T47D (cell line): ENCODE data around the gene F10.

Experiments
- DNase-seq, 2 experiments: peaks; one replicate each; pipeline versions ENCODE4 v3.0.0 to v3.0.0-alpha.2; 2011 to 2012; ENCODE audit warnings: low read depth in 1 of 2, low spot score in 1 of 2
- JUND ChIP-seq: IDR thresholded peaks from 2 replicates; pipeline ENCODE4 v1.6.1; 2012; ENCODE audit warnings: low read depth
- in situ Hi-C: cut with HindIII; loops from 2 replicates; pipeline ENCODE4 v1.10.0; 2016; ENCODE audit warnings: low sequenced_read_pairs, low pct_unique_long_range_greater_than_20kb

The F10 gene

DNA sequence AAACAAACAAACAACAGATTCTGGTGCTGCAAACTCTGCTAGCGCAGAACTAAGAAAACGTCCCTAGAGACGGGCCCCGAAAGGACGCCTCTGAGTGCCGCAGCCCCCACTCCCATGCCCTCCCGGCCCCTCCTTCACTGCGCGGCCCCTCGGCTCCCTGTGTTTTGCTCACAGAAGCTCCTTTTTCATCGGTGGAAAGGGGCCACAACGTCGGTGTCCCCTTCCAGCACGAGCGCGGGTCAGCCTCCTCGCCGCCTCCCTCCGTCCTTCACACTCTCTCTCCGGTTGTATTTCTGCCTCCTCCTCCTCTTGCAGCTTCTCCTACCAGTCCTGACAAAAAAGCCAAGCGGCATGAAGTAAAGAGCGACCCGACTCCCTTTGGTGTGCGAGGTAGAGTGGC is 31.8 kb upstream of the F10 start:
- TF ChIP-seq JUND = no peak
- in situ Hi-C loops = no loop called here
- DNase-seq = no peak

DNA sequence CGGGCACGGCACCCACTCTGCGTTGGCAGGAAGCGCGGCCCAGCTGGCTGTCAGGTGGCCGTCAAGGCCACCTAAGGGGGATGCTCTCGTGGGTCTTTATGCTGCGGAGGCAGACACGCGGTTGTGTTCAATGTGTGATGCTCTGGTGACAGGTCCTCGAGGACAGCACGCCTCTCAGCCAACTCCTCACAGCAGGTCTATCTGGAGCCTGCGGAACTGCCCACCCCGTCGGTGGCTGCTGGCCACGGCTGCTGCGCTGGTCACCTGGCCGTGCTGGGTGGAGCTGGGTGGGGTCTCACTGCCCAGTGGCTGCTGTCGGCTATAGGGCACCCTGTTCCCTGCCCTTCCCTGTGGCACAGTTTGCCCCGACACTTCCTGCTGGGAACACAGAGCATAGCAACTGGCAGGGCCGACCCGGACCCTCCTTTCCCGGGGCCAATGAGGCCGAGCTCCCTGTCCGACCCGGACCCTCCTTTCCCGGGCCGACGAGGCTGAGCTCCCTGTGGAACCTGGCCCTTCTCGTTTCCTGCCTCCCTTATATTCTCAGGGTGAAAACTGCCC is 31.3 kb upstream of the F10 start:
- in situ Hi-C loops = no loop called here

DNA sequence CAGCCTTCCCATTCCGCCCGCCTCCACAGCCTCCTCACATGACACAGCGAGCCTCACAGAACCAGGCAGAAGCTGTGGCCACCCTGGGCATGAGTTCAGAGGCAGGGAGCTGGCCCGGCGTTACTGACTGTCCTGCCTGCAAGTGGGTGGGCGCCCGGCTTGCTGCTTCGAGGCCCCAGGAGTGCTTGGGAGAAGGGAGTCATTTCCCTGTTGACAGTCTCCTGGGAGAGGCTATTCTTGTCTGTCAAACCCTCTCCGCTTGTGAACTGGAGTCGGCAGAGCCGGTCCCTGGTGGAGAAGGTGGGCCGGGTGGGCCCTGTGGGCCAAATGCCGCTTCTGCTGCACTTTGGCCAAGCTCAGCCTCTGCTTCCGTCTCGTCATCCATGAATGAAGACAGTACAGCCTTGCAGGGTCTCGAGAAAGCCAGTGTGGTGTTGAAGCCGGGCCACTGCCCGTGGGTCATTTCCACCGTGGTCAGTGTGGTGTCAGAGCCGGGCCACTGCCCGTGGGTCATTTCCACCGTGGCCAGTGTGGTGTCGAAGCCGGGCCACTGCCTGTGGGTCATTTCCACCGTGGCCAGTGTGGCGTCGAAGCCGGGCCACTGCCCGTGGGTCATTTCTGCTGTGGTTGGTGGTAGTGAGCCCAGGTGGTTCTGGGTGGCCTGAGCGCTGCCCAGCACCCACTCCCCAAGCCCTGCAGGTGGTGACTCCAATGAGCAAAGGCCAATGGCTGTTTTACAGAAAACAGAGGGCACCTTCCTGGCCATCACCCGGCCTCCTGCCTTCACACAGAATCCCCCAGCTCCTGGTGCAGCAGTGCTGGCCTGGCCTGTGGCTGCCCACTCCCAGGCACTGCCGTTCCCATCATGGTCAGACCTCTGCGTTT is 30.5 kb upstream of the F10 start:
- in situ Hi-C loops = no loop called here
- DNase-seq = no peak
- no peak for TF ChIP-seq JUND

More for the DNA sequence above, 31.3 kb upstream of the F10 start:
- no peak for TF ChIP-seq JUND
- no peak for DNase-seq

DNA sequence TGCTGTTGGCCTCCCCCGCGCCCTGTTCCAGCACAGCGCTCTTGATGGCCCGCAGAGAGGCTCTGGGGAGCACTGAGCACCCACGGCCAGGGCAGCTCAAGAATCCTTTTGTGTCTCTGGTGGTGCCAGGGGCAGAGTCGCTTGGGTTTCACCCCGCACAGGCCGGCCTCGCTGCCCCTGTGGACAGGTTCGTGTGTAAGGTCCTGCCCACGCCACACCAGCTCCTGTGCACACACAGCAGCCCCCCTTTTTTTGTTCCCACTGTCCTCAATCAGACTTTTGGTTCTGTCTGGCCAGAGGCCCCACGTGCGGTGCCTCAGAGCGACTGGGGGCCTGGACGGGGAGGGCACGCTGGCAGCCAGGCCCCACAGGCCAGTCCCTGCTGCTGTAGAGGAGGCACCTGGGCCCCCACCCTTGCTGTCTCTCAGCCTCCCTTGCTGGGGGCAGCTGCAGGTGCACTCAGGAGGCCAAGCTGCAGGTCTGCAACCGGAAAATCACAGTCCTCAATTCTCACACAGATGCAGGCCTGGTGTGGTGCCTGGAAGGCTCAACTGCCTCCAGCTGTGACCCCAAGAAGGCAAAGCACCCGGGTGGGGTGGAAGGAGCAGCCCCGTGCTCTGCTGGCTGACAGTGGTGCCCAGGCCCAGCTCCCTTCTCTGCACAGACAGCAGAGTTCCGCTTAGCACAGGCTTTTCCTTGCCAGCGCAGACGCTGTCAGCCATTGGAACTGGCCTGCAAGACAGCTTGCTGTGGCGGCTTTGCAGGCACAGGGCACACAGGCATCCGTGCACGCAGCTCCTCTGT is 29.6 kb upstream of the F10 start:
- TF ChIP-seq JUND = no peak
- in situ Hi-C loops = no loop called here
- DNase-seq = no peak

DNA sequence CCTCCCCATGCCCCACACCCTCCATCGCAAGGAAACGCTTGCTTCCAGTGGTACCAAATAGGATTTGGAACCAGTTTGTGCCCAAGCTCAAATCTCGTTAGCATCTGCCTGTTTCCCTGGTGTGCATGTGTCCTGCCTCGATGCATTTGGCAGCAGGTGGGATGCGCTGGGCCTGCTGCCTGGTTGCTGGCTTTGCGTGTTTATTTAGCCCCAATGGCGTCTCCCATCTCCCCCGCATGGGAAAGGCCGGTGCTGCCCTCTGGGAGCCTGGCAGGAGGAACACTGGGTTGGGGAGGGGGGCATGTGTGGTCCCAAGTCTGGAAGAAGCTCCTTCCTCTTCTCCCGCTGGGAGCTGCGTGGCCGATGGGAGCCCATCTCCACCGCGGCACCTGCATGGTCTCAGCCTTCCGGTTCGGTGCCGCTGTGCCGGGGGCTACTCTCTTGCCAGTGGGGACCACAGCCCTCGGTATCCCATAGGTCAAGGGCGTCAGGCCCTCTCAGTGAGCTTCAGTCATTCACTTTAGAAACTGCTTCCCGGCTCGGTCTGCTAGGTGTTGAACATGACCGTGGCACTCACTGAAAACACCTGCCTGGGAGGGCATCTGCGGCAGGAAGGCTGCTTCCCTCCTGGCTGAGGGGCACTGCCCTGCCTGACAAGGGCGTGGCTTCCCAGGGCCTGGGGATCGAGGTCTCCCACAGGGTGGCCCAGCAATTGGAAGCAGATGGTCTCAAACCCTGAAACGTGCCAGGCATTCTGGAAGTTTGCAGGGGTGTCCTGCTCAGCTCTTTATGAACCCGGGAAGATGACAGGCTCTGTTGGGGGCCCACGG is 28.8 kb upstream of the F10 start:
- in situ Hi-C loops = no loop called here
- TF ChIP-seq JUND = no peak
- DNase-seq = no peak

DNA sequence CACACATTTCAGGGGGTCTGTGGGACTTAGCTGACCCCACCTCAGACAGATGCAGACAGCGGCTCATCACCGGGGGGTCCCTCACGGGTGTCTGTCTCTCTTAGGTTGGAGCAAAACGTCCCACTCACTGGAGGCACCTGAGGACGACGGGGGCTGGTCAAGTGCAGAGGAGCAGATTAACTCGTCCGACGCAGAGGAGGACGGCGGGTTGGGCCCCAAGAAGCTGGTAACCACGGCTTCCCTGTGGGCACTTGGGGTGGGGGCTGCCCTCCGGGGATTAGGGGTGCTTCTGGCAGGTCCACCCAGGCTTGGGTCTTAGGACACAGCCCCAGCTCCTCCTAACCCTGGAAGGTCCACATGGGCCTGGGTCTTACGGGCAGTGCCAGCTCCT is 28.2 kb upstream of the F10 start:
- in situ Hi-C loops = no loop called here
- DNase-seq = no peak
- TF ChIP-seq JUND = no peak

DNA sequence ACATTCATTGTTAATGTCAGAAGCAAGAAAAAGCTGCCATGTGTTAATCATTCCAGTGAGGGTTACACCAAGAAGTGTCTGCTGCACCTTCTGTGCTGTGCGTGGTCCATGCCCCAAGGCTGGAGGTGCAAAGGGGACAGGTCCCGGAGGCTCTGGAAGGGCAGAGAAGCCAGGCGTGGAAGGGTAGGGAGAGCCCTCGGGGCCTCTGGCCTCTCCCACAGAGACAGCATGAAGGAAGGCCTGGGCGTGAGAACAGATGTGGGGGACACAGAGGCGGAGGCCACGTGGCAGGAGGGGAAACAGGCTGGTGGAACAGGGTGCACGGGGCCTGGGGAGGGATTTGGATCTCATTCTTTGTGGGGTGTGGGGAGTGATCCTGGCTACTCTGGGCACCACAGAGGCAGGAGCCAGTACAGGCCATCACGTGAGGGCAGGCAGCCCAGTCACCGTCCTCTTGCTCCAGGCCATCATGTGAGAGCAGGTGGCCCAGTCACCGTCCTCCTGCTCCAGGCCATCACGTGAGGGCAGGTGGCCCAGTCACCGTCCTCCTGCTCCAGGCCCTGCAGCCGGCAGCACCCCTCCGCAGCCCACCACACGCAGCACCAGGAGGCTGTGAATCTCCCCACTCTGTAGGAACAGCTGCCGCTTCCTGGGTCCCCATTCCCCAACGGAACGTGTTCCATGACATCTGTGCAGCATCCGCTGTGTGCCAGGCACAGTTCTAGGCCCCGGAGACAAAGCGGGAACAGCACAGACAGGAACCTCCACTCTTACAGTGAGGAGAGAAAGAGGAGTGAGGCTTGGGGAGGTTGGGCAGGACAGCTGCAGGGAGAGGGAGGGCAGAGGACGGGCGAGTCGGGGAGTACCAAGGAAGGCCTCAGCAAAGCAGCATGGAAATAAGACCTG is 27.2 kb upstream of the F10 start:
- in situ Hi-C loops = no loop called here
- no peak for TF ChIP-seq JUND
- DNase-seq = no peak

DNA sequence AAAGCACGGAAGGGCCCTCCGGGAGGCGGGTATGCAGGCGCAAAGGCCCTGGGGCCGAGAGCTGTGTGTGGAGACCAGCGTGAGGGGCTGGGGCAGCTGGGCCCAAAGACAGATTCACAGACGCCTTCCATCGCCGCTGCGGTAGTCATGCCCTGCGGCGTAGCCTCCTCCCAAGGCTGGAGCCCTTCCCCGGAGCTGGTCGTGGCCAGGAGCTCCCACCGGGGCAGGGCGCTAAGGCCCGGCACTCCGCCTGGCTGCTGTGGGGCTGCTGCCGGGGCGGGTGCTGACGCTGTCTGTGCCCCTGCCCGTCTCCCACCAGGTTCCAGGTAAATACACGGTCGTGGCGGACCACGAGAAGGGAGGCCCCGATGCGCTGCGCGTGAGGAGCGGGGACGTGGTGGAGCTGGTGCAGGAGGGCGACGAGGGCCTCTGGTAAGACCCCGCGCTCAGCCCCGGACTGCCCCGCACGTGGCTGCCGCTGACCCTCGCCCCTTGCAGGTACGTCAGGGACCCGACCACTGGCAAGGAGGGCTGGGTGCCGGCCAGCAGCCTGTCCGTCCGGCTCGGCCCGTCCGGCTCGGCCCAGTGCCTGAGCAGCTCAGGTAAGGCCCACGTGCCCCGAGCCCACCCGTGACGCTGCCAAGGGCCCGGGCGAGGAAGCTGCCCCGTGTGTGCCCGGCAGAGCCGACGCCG is 26.4 kb upstream of the F10 start:
- in situ Hi-C loops = no loop called here
- no peak for TF ChIP-seq JUND
- no peak for DNase-seq

DNA sequence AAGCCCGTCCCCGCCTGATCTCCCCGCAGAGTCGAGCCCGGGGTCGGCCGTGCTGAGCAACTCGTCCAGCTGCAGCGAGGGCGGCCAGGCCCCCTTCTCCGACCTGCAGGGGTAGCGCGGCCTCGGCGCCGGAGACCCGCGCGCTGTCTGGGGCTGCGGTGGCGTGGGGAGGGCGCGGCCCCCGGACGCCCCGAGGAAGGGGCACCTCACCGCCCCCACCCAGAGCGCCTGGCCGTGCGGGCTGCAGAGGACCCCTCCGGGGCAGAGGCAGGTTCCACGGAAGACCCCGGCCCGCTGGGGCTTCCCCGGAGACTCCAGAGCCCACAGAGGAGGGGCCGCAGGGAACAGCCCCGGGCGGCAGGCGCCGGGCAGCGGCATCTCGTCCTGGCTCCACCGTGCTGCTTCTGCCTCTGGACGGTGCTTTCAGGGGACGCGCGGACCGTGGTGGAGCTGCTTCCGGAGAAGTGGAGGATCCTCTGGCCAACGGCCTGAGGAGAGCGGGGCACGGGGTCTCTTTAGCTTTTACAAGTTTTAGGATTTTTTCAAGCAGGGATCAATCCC is 25.8 kb upstream of the F10 start:
- DNase-seq = no peak
- in situ Hi-C loops = no loop called here
- no peak for TF ChIP-seq JUND

DNA sequence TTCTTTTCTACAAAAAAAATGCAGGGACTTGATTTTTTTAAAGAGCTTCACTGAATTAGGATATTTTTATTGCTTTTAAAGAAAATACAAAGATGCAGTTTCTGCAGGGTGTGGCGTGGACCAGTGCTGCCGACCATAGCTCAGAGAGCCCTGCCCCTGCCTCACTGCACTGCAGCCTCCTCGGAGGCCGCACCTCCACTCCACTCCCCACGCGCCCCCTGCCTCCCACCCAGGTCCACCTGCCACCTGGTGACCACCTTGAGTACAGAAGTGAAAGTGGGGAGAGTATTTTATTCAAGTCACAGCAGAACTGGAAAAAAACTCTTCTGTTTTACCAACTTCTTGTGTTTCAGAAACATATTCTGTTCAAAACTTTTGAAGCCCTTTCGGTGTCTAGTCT is 24.9 kb upstream of the F10 start:
- in situ Hi-C loops = no loop called here
- TF ChIP-seq JUND = no peak
- DNase-seq = no peak
